Umbilical cord (tissue), 2 donors: ENCODE measurements around the gene CPA3. TPM values are rescaled to one million over a fixed set of nuclear protein-coding genes. Genes with fewer than 3 reads are reported as not detected.

Experiments
- DNase-seq: peaks from one replicate; pipeline ENCODE4 v3.0.0-alpha.2; 2015; ENCODE audit warnings: low spot score
- total RNA-seq: library from RNA; depleted of rRNA; stranded (reverse); fragments of >200 nt; gene quantifications from one replicate; pipeline ENCODE4 v1.2.3, GENCODE V29; 2014; ENCODE audit warnings: low replicate concordance; ENCODE audit not compliant: insufficient read depth

The CPA3 gene
- total RNA-seq, 1 donor from 2014 or later = 12.3 TPM

GRCh38 chr3:148857316-148857715 is 7.8 kb upstream of the CPA3 start:
- DNase-seq = no peak

DNA sequence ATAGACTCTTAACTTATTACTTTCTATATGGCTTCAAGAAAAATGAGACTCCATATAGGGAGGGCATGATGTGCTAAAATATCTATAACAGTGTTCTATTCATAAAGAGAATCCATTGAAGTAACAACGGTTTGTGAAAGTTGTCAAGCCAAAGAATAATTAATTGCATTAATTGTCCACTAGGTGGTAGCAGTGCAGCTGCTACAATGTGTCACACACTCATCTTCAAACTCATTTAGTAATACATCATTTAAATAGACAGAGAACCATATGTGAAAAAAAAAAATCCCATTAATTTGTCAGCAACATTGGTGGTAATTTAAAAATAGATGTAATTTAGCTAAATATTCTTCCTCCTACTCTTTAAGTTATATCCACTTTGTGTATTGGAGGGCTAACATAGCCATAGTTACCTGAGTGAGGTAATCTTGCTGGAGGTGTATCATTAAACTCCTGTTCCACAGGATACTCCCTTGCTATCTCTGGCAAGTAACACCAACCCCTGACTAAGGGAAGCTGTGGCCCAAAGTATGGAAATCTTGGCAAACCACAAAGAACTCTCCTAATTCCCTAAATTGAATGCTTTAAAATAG is 3.7 kb upstream of the CPA3 start:
- peak; percentile 27 for DNase-seq

DNA sequence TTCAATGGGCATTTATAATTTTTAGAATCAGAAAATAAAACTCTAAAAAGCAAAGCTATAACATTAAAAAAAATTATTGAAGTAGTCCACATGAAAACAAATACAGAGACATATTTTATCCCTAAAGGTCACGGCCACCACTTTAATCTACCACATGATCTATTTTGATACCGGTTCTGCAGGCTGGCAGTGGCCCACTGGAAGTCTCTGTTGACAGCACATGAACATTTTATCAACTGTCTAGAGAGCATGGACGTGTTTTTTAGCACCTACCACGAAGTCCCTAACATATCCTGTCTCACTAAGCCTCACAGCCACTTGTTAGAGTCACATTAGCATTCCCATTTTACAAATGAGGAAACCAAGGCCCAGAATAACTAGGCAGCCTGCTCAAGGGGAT is 1.8 kb upstream of the CPA3 start:
- no peak for DNase-seq

DNA sequence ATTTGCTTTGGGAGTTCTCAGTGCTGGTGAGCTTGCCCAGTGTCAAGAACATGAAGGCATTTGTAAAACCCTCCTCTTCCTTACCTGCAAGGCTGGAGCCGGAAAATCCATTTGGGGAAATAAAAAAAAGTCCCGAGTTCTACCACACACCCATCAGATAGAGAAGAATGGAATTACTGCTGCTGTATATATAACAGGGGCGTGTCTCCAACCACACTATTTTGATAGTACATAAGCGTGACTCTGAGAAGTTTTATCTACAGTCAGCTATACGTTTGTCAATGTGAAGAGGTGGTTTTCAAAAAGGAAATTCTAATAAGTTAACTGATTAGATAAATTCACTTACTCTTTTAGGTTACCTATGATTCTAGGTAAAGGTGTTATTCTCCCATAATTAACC is 1.3 kb upstream of the CPA3 start:
- DNase-seq = no peak

GRCh38 chr3:148866261-148866660 is 1.2 kb downstream of the CPA3 start:
- no peak for DNase-seq

- no peak for DNase-seq
Measured at GRCh38 chr3:148873270-148873927, 8.3 kb downstream of the CPA3 start.

GRCh38 chr3:148873977-148874376 is 8.9 kb downstream of the CPA3 start:
- DNase-seq = no peak

- no peak for DNase-seq
Measured at GRCh38 chr3:148878095-148878494, 13.0 kb downstream of the CPA3 start.

GRCh38 chr3:148879256-148879655 is 14.2 kb downstream of the CPA3 start:
- DNase-seq = no peak

GRCh38 chr3:148880681-148881080 is 15.6 kb downstream of the CPA3 start:
- DNase-seq = no peak

DNA sequence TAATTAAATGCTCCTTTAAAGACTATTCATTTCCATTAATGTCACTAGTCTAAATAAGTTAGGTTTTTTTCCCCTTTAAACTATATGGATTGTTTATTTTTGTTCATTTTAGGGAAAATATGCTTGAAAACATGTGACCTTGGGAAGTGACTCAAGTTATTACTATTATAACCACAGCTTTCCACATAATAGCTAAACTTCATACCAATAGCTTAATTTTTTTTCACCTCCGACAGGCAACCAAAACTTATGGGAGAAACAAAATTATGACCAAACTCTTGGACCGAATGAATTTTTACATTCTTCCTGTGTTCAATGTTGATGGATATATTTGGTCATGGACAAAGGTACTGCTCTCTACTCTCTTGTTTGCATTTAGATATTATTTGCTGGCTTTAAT is 16.2 kb downstream of the CPA3 start:
- no peak for DNase-seq

GRCh38 chr3:148882288-148882687 is 17.2 kb downstream of the CPA3 start:
- no peak for DNase-seq

DNA sequence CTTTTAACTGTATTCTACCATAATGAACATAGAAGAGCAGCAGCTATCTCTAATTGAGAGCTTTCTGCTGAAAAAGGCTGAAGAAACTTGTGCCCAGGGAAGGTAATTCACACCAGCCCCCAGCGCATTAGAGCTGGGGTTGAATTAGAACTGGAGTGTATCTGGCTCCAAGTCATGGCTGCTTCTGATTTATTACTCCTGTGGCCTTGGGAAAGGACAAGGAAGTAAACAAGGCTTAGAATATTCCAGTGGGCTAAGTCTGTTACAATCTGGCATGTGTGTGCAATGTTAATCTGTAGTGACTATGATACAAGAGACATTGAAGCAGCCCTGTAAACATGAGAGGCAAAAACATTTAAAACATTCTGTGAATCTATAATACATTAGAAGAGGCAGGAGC is 18.1 kb downstream of the CPA3 start:
- no peak for DNase-seq

GRCh38 chr3:148884261-148884660 is 19.2 kb downstream of the CPA3 start:
- no peak for DNase-seq

DNA sequence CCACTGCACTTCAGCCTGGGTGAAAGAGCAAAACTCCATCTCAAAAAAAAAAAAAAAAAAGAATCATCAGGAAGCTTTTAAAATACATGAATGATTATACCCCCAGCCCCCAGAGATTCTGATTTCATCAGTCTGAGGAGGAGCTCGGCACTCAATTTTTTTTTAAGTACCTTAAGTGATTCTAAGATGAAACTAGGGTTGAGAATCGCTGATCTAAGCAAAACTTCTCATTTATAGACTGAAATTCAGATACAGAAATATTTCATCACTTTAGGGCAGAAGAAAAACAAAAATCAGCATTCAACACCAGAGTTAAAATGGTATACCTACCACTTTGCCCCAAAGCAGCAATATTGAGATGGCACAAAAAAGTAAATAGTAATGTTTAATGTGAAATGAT is 24.7 kb downstream of the CPA3 start:
- no peak for DNase-seq

DNA sequence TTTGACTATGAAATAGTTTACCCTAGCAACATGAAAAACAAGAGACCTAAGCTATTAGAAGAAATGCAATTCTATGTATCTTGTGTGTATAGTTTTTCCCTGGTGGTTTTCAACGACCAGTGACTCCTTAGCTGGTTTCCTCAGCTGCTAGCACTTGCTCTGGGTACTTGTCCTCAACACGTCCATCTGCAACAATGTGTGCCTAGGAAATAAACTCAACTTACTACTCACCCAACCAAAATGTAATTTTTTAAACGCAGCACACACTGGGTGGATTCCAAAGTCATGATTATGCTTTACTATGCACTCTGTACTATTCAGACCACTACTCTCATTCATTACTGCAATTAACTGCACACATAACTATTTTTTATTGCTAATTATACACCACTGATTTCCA is 31.0 kb downstream of the CPA3 start:
- DNase-seq = no peak

DNA sequence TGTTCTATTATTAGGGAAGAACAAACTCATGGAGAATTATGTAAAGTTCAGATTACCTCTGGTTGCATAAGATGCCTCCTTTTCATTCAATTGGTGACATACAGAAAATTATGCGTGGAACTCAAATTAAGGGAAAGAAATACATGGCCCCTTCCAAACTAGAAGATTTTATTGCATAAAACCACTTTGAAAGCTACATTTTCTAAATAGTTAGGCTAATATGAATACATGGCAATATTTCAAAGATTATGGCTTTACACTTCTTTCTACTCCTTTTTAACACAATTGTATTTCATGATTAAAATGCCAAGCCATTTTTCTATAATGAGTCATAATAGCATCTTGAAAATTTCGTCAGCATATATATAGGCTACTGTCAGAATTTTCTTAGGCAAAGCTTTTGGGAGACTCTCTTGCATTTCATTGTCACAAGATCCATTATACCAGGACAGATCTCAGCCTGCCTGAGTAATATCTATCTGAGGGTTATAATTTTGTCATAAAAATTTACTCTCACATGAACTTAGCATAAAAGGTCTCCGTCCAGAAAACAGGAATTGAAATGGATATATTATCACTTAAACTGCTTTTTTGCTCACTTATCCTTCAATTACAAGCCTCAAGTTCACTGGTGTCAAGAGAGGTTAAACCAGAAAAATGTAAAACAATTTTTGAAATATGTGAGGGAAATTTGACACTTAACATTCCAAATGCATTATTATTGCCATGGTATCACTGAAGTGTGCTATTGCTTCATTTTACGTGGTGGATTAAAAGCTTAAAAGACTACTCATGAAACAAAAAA is 37.1 kb downstream of the CPA3 start:
- DNase-seq = peak; percentile 1

DNA sequence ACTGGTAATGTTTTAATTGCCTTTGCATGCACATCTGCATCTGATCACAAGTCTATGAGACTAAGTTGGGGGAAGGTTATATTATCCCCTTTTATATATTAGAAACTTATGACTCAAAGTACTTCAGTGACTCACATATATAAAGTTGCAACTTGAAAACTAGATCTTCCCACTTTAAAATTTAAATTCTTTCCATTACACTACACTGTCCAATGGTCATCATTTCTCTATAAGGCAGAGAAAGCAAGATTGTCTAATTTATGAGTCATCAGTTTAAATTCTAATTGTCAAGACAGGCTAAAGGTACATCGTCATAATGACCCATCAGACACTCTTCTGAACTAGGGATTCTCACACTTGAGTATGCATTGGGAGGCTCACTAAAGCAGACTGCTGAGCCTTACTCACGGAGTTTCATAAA is 37.9 kb downstream of the CPA3 start:
- no peak for DNase-seq

DNA sequence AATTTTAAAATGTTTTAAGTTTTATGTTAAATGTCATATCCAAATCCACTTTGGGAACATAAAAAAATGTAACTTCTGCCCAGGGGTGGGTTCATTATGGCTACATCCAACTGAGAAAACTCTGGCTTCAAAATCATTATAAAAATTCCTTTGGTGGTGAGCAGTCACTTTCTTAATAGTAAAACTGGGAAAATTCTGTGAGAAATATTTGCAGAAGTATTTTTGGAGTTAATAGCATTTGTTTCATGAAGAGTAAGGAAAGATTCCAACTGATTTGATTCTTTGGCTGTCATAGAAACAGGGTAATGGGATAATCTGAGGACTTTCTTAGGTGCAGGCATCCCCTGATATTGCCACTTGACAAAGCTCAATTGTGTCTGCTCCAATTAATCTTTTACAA is 38.8 kb downstream of the CPA3 start:
- DNase-seq = no peak

- DNase-seq = no peak
Measured at GRCh38 chr3:148906667-148907066, 41.6 kb downstream of the CPA3 start.

DNA sequence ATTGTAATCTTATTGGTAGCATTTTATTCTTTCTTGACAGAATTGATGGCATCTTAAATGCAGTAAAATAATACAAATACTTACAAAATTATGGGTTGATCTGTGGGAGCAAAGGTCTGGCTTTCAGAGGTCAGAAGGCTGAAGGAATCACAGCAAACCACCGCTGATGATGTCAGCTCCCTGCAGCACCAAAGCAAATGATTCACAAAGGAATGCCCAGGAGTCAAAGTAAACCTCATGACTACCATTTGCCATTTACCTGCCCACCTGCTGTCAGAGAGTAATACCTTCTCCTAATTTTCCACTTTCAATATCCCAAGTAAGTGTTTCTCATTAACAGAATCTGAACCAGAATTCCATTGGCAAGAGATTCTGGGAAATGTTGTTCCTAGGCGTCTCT is 46.1 kb downstream of the CPA3 start:
- no peak for DNase-seq

DNA sequence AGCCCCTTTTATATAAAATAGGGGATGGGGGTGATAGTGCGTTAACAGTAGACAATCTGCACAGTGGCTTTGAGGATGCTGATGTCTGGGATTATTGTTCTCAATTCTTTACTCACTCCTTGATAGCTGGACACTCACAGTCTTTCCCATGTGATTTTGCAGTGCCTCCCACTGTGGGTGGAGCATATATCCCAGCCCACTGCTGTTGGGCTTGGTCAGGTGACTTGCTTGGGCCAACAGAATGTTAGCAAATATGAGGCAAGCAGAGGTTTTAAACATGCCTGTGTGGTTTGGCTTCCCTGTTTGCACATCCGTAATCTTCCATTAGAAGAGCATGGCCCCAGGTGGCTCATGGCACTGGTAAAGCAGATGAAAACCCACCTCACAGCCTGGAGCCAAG is 46.5 kb downstream of the CPA3 start:
- no peak for DNase-seq
